GM21423 (cell line): ENCODE data around the gene SLC22A31.
"Not testable (repeated sequence)": the region's sequence is repeated elsewhere in the genome, so short reads cannot be mapped to it uniquely, and the experiment has no call there.

Experiments used
- ATAC-seq: cut with Tn5 transposase; IDR thresholded peaks from one replicate; pipeline ENCODE4 v1.9.1; 2021; ENCODE audit warnings: mild to moderate bottlenecking, moderate library complexity; ENCODE audit not compliant: unreplicated experiment

The SLC22A31 gene

DNA sequence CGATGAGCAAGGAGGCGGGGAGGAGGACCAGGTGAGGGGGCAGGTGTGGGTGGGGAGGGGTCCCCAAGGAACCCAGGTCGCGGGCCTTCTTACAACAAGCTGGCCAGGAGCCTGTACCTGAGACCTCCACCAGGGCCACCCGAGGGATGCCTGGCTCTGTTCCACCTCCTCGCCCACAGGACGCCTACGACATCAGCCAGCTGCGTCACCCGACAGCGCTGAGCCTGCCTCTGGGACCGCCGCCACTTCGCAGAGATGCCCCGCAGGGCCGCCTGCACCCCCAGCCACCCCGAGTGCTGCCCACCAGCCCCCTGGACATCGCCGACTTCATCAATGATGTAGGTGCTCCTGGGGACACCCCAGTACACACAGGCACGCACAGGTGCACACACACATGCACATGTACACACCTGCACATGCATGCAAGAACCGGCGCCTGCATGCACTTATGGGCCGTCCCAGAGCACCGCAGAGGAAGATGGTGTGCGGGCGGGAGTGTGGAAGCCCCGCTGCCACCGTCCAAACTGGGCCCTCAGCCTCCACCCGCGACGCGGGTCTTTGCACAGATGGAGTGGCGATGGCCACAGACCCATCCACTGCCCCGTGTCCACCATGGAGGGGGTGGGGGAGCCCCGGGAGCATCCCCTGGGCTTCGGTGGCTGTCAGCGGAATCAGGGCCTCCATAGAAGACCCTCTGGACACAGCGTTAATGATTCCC lies 6.6 kb downstream of the SLC22A31 start:
- ATAC-seq = no peak

DNA sequence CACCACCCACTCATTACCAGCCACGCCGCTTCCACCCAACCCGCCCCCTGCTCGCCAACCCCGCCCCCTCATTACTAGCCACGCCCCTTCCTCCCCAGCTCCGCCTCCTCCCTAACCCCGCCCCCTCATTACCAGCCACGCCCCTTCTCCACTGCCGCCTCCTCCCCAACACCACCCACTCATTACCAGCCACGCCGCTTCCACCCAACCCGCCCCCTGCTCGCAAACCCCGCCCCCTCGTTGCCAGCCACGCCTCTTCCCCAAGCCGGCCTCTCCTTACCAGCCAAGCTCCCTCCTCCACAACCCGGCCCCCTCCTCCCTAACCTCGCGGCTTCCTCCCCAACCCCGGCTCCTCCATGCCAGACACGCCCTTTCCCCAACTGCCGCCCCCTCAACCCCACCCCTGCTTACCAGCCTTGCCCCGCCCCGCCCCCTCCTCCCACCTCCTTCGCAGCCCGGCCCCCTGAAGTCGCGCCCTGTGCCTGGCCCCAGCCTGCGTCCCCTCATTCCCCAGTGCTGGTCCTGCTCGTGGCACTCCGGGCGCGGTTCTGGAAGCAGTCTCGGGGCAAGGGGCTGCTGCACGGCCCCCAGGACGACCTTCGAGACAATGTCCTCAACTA lies 7.3 kb downstream of the SLC22A31 start:
- ATAC-seq = no peak

DNA sequence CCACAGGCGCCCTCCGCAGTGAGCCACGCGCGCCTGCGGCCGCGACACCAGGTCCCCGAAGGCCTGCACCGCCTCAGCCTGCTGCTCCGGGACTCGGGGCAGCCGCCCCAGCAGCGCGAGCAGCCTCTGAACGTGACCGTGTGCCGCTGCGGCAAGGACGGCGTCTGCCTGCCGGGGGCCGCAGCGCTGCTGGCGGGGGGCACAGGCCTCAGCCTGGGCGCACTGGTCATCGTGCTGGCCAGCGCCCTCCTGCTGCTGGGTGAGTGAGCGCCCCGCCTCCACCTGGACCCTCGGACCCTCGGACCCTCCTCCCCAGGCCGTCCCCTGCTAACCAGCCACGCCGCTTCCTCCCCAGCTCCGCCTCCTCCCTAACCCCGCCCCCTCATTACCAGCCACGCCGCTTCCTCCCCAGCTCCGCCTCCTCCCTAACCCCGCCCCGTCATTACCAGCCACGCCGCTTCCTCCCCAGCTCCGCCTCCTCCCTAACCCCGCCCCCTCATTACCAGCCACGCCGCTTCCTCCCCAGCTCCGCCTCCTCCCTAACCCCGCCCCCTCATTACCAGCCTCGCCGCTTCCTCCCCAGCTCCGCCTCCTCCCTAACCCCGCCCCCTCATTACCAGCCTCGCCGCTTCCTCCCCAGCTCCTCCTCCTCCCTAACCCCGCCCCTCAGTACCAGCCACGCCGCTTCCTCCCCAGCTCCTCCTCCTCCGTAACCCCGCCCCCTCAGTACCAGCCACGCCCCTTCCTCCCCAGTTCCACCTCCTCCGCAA lies 8.0 kb downstream of the SLC22A31 start:
- not testable (repeated sequence) for ATAC-seq

DNA sequence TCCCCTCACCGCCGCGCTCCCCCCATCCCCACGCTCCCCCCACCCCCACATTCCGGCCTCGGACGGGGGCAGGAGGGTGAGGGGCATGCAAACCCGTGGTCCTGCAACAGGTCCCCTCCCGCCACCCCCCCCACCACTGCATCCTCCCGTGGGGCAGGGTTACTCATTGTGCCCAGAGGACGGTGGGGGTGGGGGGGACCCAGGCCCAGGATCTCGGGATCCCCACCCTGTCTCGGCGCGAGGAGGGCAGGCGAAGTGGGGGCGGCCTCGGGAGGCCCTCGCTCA lies 8.5 kb downstream of the SLC22A31 start:
- no peak for ATAC-seq

DNA sequence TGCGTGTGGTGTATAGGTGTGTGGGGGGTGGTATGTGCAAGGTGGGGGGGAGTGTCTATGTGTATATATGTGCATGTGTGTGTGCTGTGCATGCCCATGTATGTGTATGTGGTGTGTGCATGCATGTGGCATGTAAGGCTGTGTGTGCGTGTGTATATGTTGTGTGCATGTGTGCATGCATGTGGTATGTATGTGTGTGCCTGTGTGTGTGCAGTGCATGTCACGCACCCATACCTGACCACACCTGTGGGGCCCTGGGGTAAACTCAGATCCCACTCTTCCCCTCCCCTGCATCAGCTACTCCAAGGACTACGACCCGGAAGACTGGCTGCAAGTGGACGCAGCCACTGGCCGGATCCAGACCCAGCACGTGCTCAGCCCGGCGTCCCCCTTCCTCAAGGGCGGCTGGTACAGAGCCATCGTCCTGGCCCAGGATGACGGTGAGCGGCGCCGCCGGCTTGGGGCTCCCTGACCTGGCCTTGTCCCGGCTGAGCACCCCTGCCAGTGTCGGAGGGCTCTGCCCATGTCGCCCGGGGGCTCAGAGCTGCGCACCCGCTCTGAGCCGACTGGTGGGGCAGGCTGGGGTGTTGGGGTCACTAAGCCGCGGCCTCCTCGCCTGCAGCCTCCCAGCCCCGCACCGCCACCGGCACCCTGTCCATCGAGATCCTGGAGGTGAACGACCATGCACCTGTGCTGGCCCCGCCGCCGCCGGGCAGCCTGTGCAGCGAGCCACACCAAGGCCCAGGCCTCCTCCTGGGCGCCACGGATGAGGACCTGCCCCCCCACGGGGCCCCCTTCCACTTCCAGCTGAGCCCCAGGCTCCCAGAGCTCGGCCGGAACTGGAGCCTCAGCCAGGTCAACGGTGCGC lies 9.1 kb downstream of the SLC22A31 start:
- ATAC-seq = no peak

DNA sequence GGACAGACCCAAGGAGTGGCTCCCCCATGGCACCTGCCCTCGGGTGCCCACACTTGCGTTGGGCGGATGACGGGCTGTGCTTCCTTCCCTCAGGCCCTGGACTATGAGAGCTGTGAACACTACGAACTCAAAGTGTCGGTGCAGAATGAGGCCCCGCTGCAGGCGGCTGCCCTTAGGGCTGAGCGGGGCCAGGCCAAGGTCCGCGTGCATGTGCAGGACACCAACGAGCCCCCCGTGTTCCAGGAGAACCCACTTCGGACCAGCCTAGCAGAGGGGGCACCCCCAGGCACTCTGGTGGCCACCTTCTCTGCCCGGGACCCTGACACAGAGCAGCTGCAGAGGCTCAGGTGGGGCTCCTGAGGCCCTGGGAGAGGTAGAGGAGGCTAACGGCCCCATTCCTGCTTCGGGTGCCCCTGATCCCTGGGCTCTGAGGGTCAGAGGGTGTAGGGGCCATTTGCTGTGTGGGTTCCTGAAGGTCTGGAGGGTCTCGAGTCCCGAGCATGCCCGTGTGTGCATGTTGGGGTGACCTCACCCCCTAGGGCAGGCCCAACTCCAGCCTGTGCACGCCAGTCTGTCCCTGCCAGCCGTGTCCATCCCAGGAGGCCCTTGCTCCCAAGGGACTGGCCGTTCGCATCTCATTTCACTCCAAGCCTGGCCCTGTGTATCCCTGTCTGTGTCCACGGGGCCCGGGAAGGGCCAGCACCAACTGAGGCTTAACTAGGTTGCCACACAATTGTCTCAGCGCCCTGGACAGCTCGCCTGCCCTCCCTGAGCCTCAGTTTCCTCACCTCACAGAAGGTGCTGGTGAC lies 10.0 kb downstream of the SLC22A31 start:
- ATAC-seq = no peak

DNA sequence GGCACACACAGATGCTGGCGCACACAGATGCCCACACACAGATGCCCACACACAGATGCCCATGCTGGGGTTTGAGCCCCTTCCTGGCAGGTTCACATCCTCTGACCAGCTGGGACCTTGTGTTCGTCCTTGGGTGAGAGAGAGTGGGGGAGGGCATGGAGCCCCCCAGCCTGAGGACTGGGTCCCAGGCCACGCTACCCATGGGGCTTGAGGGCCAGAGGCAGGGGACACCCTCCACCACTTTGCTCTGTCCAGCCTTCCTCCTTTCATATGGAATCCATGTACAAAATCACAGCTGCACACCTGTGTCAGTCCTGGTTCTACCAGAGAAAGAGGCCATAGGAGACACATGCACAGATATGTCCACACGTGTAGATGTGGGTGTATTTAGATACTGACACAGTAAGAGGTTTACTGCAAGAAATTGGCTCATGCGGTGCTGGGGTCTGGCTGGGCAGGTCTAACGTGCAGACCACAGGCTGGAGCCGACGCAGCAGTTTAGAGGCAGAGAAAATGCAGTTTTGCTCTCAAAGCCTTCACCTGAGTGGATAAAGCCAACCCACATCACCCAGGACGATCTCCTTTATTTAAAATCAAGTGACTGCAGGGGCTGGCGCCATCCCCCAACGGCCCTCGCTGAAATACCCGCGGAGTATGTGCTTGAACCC lies 10.8 kb downstream of the SLC22A31 start:
- ATAC-seq = no peak

DNA sequence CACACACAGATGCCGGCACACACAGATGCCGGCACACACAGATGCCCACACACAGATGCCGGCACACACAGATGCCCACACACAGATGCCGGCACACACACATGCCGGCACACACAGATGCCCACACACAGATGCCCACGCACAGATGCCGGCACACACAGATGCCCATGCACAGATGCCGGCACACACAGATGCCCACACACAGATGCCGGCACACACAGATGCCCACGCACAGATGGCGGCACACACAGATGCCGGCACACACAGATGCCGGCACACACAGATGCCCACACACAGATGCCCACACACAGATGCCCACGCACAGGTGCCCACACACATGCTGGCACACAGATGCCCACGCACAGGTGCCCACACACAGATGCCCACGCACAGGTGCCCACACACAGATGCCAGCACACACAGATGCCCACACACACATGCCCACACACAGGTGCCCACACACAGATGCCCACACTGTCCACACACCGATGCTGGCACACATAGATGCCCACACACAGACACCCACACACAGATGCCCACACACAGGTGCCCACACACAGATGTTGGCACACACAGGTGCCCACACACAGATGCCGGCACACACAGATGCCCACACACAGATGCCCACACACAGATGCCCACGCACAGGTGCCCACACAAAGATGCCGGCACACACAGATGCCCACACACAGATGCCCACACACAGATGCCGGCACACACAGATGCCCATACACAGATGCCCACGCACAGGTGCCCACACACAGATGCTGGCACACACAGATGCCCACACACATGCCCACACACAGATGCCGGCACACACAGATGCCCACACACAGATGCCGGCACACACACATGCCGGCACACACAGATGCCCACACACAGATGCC lies 11.6 kb downstream of the SLC22A31 start:
- not testable (repeated sequence) for ATAC-seq

DNA sequence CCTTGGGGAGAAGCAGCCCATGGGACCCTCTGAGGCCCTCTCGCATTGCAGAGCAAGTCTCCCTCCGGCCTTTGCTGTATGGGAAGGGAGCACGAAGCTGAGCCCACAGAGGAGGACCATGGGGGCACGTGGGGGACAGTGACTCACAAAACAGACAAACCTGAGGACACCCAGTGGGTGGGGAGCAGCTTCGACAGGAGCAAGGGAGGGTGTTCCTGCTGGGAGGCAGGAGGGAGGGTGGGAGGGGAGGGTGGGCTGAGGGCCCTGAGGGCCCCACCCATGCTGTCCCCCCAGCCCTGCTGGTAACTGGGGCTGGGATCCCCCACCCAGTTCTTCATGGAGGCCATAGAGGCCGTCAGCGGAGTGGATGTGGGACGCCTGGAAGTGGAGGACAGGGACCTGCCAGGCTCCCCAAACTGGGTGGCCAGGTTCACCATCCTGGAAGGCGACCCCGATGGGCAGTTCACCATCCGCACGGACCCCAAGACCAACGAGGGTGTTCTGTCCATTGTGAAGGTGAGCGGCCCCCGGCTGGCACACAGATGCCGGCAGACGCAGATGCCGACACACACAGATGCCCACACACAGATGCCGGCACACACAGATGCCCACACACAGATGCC lies 12.5 kb downstream of the SLC22A31 start:
- ATAC-seq = no peak

DNA sequence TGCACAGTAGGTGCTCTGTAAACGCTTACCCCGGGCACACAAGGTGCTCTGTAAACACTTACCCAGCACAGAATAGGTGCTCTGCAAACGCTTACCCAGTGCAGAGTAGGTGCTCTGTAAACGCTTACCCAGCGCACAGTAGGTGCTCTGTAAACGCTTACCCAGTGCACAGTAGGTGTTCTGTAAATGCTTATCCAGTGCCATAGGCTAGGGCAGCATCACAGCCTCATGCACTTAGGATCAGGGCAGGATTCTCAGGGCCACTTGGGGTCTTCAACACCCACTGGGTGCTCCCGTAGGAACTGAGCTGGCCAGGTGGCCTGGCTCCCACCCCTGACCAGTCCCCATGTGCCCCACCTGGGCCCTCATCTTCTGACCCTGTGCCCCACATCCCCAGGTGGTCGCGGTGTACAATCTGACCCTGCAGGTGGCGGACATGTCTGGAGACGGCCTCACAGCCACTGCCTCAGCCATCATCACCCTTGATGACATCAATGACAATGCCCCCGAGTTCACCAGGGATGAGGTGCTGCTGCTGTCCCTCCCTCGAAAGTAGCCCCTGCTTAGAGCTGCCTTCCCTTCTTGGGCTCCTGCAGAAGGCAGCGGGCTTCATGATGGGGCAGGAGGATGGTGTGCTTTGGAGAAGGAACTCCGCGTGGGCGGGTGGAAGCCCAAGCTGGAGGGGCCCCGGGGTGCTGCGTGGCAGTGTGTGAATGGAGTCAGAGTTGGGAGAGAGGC lies 13.1 kb downstream of the SLC22A31 start:
- ATAC-seq = no peak

DNA sequence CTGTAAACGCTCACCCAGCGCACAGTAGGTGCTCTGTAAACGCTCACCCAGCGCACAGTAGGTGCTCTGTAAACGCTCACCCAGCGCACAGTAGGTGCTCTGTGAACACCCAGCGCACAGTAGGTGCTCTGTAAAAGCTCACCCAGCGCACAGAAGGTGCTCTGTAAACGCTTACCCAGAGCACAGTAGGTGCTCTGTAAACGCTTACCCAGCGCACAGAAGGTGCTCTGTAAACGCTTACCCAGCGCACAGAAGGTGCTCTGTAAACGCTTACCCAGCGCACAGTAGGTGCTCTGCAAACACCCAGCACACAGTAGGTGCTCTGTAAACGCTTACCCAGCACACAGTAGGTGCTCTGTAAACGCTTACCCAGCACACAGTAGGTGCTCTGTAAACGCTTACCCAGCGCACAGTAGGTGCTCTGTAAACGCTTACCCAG lies 13.7 kb downstream of the SLC22A31 start:
- not testable (repeated sequence) for ATAC-seq

DNA sequence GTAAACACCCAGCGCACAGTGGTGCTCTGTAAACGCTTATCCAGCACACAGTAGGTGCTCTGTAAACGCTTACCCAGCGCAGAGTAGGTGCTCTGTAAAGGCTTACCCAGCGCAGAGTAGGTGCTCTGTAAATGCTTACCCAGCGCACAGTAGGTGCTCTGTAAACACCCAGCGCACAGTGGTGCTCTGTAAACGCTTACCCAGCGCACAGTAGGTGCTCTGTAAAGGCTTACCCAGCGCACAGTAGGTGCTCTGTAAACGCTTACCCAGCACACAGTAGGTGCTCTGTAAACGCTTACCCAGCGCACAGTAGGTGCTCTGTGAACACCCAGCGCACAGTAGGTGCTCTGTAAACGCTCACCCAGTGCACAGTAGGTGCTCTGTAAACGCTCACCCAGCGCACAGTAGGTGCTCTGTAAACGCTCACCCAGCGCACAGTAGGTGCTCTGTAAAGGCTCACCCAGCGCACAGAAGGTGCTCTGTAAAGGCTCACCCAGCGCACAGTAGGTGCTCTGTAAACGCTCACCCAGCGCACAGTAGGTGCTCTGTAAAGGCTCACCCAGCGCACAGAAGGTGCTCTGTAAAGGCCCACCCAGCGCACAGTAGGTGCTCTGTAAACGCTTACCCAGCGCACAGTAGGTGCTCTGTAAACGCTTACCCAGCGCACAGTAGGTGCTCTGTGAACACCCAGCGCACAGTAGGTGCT lies 14.3 kb downstream of the SLC22A31 start:
- not testable (repeated sequence) for ATAC-seq

DNA sequence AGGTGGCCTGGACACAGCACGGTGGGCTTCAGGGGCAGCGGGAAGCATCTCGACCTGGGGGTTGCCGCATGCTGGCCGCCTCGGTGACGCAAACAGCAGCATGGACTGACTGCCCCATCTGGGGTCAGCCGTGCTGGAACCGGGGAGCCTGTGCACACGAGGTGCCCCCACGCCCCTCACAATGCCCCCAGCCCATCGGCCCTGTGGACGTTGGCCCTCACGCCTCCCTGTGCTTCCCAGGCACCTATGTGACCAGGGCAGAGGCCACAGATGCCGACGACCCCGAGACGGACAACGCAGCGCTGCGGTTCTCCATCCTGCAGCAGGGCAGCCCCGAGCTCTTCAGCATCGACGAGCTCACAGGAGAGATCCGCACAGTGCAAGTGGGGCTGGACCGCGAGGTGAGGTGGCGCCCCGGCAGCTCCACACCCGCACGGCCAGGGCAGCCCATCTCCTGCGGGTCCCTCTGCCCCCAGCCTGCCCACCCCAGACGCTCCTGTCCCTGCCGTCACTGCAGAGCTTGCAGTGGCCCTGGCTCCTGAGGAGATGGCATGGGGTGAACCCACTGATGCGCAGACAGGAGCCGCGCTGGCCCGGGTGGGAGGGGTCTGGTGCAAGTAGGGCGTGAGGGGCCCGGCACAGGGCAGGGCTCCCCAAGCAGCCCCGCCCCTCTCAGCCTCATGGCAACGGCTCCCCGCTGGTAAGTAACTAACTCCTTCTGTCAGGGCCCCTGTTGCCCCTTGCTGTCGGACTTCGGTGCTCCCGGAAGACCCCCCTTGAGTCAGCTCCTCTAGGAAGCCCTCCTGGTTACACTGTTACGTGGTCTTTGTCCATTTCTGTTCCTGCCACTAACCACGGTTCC lies 15.2 kb downstream of the SLC22A31 start:
- ATAC-seq = no peak

DNA sequence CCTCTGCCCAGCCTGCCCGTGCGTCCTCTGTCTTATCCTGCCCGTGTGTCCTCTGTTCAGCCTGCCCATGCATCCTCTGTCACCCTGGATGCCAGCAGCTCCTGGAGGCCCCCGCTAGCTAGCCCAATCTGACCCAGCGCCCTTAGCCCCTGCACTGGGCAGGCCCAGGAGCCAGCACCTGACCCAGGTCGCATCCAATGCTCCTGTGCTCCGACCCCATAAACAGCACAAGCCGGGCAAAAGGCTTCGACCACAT lies 15.7 kb downstream of the SLC22A31 start:
- no peak for ATAC-seq

DNA sequence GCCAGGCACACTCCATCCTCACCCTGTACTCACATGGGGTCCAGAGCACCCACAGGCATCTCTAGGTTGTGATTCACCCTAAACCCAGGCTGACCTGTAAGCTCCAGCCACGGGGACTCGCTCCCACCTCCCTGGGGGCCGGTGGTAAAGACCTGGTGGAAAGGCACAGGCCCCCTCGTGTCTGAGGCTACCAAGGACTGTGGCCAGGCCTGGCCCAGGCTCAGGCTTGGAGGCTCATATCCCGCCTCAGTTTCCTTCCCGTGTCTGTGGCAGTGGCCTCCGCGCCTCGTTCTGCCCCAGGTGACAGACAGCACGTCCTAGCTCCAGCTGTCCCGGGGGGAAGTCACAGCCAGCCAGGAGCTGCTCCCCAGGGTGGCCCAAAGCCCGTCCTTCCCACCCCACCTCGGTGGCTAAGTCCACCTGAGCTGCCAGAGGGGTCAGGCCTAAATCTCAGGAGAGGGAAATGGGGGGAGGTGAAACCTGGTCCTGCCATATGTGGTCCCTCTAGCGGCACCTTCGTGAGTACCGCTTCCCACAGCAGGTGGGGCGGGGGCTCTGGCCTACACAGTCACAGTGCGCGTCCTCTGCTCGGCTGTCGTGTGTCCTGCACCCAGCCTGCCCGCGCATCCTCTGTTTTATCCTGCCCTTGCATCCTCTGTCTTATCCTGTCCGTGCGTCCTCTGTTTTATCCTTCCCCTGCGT lies 16.2 kb downstream of the SLC22A31 start:
- ATAC-seq = no peak

DNA sequence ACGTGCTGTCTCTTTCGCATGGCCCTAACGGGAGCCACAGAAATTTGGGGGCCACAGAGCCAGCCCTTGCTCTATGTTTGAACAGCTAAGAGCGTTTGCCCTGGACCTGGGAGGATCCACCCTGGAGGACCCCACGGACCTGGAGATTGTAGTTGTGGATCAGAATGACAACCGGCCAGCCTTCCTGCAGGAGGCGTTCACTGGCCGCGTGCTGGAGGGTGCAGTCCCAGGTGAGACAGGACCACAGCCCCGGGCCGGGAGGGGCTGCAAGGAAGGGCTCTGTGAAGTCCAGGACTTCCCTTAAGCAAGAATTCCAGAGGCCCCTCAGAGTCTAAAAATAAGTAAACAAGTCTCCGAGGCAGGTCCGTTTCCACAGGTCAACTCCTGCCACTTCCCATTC lies 16.9 kb downstream of the SLC22A31 start:
- no peak for ATAC-seq
